Neuron (in vitro differentiated cells): Measurements from ENCODE around the gene RENBP.

Experiments used
- H2AFZ ChIP-seq: one replicate; pipeline ENCODE4 v1.6.1; 2013; ENCODE audit warnings: low read depth, mild to moderate bottlenecking, inconsistent platforms, low read length, moderate library complexity
- H3K27me3 ChIP-seq: one replicate; pipeline ENCODE4 v1.6.1; 2013; ENCODE audit warnings: low read length; ENCODE audit not compliant: insufficient read depth
- H3K36me3 ChIP-seq: one replicate; pipeline ENCODE4 v1.6.1; 2013; ENCODE audit warnings: low read length; ENCODE audit not compliant: insufficient read depth
- H3K4me1 ChIP-seq: one replicate; pipeline ENCODE4 v1.6.1; 2013; ENCODE audit warnings: low read length; ENCODE audit not compliant: insufficient read depth
- H3K4me3 ChIP-seq: 2 replicates; pipeline ENCODE4 v1.5.1; 2013; ENCODE audit warnings: mild to moderate bottlenecking, low read length, moderate library complexity
- H3K9me3 ChIP-seq: one replicate; pipeline ENCODE4 v1.6.1; 2013; ENCODE audit warnings: low read length

RENBP gene

GRCh38 chrX:153955228-153955732 is 10.8 kb upstream of the RENBP start:
- Histone ChIP-seq H2AFZ (no peak overlapping the region), H3K4me3 (no peak overlapping the region), H3K4me1 (no peaks in the 10 kb centered on the region), H3K36me3 (peaks cover 79% of the 10 kb centered on the region), H3K27me3 (no peaks in the 10 kb centered on the region), H3K9me3 (no peaks in the 10 kb centered on the region)

- peaks cover 79% of the 10 kb centered on the region for H3K36me3 ChIP-seq
- H2AFZ ChIP-seq = no peak overlapping the region
- H3K4me1 ChIP-seq = peaks cover 4% of the 10 kb centered on the region
- H3K4me3 ChIP-seq = no peak overlapping the region
- no peaks in the 10 kb centered on the region for H3K9me3 ChIP-seq
- no peaks in the 10 kb centered on the region for H3K27me3 ChIP-seq
These were observed 10.2 kb upstream of the RENBP start for GRCh38 chrX:153954558-153955227.

DNA sequence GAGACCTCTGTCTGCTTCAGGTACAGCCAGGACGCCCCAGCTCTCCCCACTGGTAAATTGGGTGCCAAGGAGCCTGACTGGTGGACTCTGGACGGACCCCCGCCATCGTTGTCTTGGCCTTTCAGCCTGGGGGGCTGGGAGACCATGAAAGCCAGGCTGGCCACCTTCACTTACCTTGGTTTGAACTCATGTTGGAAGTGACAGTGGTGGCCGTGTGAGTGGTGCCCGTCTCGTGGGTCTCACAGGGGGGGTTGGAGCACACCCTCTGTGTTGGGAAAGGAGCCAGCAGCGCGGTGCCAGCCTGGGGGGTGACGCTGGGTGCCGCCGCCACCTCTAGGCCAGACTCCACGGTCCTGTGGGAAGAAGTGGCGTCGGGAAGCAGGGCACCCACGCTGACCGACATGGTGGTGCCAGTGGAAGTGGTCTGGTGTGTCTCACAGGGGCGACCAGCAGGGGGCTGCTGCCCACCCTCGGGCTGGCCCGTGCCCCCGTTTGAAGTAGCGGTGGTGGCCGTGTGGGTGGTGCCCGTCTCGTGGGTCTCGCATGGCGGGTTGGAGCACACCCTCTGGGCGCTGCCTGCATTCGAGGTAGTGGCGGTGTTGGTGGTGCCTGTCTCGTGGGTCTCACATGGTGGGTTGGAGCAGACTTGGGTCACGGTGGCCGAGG is 9.6 kb upstream of the RENBP start:
- H3K9me3 ChIP-seq = no peaks in the 10 kb centered on the region
- peaks cover 79% of the 10 kb centered on the region for H3K36me3 ChIP-seq
- no peak overlapping the region for H3K4me3 ChIP-seq
- peaks cover 8% of the 10 kb centered on the region for H3K4me1 ChIP-seq
- no peak overlapping the region for H2AFZ ChIP-seq
- H3K27me3 ChIP-seq = no peaks in the 10 kb centered on the region

- Histone ChIP-seq H3K4me1 (peaks cover 14% of the 10 kb centered on the region), H3K36me3 (peaks cover 73% of the 10 kb centered on the region), H3K9me3 (no peaks in the 10 kb centered on the region), H3K4me3 (no peak overlapping the region), H2AFZ (no peak overlapping the region), H3K27me3 (no peaks in the 10 kb centered on the region)
These were observed 8.9 kb upstream of the RENBP start for GRCh38 chrX:153953342-153953830.

DNA sequence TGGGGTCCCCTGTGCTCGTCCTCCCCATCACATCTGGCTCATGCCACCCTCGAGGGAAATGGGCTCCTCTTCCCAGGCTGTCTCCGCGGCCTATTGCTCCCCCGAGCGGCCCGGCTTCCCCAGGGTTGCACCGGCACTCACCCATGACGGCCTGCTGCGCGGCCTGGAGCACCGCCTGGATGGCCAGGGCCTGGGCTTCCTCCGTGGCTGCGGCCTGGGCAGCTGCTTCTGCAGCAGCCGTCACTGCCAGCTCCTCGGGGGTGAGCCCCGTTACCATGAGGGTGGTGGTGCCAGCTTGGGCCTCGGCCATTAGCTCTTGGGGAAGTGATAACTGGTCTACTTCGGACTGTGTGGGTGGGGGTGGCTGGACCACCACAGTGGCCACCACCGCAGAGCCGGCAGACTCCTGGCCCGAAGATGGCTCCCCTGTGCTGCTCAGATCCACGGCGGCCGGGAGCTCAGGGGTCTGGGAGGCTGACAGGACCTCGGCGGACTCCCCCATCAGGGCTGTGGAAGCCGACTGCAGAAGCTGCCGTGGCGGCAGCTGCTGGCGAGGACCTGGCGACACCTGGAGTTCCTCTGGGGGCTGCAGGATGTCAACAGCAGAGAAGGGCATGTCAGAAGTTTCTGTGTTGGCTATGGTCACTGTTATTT is 8.1 kb upstream of the RENBP start:
- Histone ChIP-seq H3K4me1 (peaks cover 23% of the 10 kb centered on the region), H3K36me3 (peaks cover 72% of the 10 kb centered on the region), H3K9me3 (no peaks in the 10 kb centered on the region), H3K27me3 (no peaks in the 10 kb centered on the region), H2AFZ (no peak overlapping the region), H3K4me3 (no peak overlapping the region)

DNA sequence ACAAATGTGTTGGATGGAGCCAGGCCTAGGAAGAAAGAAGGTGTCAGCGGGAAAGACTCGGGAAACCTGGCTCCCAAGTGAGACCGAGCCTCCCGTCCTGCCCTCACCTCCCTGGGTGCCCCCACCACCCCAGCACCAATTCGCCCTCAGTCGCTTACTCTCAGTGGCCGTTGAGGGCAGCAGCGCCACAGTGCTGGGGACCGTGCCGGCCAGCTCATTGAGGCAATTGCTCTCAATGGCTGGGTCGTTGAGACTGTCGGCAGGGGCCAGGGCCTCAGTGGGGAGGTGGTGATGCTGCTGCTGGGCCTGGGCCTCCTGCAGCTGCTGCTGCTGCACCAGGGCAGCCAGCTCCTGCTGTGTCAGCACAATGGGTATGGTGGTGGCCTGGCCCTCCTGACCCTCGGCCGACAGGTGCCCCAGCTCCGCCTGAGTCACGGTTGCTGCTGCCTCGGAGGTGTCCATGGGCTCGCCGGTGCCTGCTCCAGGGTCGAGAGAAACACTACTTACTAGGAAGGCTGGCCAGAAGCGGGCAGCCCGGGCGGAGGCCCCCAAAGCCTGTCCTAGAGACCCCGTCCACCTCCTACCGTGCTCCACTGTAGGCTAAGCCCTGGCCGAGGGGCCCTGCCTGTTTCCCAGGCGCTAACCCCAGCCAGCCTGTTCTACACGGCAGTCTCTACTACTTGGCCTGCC is 7.4 kb upstream of the RENBP start:
- Histone ChIP-seq H3K4me1 (peaks cover 25% of the 10 kb centered on the region), H3K4me3 (no peak overlapping the region), H3K27me3 (no peaks in the 10 kb centered on the region), H3K36me3 (peaks cover 65% of the 10 kb centered on the region), H2AFZ (no peak overlapping the region), H3K9me3 (no peaks in the 10 kb centered on the region)

- no peak overlapping the region for H2AFZ ChIP-seq
- peaks cover 50% of the 10 kb centered on the region for H3K36me3 ChIP-seq
- no peak overlapping the region for H3K4me3 ChIP-seq
- peaks cover 25% of the 10 kb centered on the region for H3K4me1 ChIP-seq
- peaks cover 4% of the 10 kb centered on the region for H3K27me3 ChIP-seq
- H3K9me3 ChIP-seq = no peaks in the 10 kb centered on the region
These were observed 5.7 kb upstream of the RENBP start for GRCh38 chrX:153950127-153950526.

- Histone ChIP-seq H3K27me3 (peaks cover 4% of the 10 kb centered on the region), H3K36me3 (peaks cover 44% of the 10 kb centered on the region)
These were observed 4.7 kb upstream of the RENBP start for GRCh38 chrX:153948847-153949805.

DNA sequence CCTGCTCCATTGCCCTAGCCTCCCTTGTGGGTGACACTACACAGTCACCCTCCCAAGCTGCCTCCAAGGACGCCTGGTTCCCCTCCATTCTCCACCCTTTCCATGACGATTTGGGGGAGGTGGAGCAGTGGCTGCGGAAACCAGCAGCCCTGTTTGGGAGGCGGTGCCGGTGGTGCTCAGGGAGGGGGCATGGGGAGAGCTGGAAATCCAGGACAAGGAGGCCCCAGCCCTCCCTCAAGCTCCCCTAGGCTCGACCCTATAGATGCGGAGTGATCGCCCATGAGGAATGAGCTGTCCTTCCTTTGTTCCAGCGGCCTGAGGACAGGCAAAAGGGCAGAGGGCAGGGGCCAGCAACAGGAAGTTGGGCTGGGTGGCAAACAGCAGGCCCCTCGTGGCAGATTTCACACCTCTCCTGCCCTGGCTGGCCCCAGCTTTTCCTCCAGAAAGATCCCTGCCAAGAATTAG is 3.6 kb upstream of the RENBP start:
- Histone ChIP-seq H3K9me3 (no peaks in the 10 kb centered on the region), H3K4me3 (no peak overlapping the region), H2AFZ (no peak overlapping the region), H3K36me3 (peaks cover 38% of the 10 kb centered on the region), H3K4me1 (peaks cover 31% of the 10 kb centered on the region), H3K27me3 (peaks cover 4% of the 10 kb centered on the region)

More at GRCh38 chrX:153948847-153949805, 4.7 kb upstream of the RENBP start:
- H3K9me3 ChIP-seq = no peaks in the 10 kb centered on the region
- H3K4me1 ChIP-seq = peaks cover 30% of the 10 kb centered on the region
- no peak overlapping the region for H3K4me3 ChIP-seq
- H2AFZ ChIP-seq = no peak overlapping the region

GRCh38 chrX:153947009-153947769 is 2.7 kb upstream of the RENBP start:
- H3K4me3 ChIP-seq = no peak overlapping the region

More at GRCh38 chrX:153947009-153947769, 2.7 kb upstream of the RENBP start:
- peaks cover 33% of the 10 kb centered on the region for H3K36me3 ChIP-seq
- H3K27me3 ChIP-seq = peaks cover 4% of the 10 kb centered on the region
- no peaks in the 10 kb centered on the region for H3K9me3 ChIP-seq
- no peak overlapping the region for H2AFZ ChIP-seq
- H3K4me1 ChIP-seq = peaks cover 31% of the 10 kb centered on the region
